Osteocyte (in vitro differentiated cells): ENCODE results near the gene SMYD4. TPM values are rescaled to one million over a fixed set of nuclear protein-coding genes. Genes with fewer than 3 reads are reported as not detected.

Source experiments
- DNase-seq: peaks from one replicate; pipeline ENCODE4 v3.0.0; 2021; ENCODE audit warnings: mixed read lengths; ENCODE audit not compliant: unreplicated experiment; ENCODE audit errors: extremely low spot score
- H3K27ac Mint-ChIP-seq: one replicate; pipeline ENCODE4 v1.8.0; 2021; ENCODE audit warnings: mild to moderate bottlenecking, mixed read lengths; ENCODE audit not compliant: unreplicated experiment
- H3K27me3 Mint-ChIP-seq: one replicate; pipeline ENCODE4 v1.8.0; 2021; ENCODE audit warnings: mixed read lengths; ENCODE audit not compliant: unreplicated experiment
- H3K36me3 Mint-ChIP-seq: one replicate; pipeline ENCODE4 v1.8.0; 2021; ENCODE audit warnings: mixed read lengths; ENCODE audit not compliant: unreplicated experiment
- H3K4me1 Mint-ChIP-seq: one replicate; pipeline ENCODE4 v1.8.0; 2021; ENCODE audit warnings: mixed read lengths; ENCODE audit not compliant: unreplicated experiment
- H3K4me3 Mint-ChIP-seq: one replicate; pipeline ENCODE4 v1.8.0; 2021; ENCODE audit warnings: mild to moderate bottlenecking, moderate library complexity, mixed read lengths; ENCODE audit not compliant: unreplicated experiment
- H3K9me3 Mint-ChIP-seq: one replicate; pipeline ENCODE4 v1.8.0; 2021; ENCODE audit warnings: mixed read lengths; ENCODE audit not compliant: unreplicated experiment
- CTCF ChIP-seq: fragments of 200-600 bp; sonication (generic); IDR thresholded peaks from 2 replicates; pipeline ENCODE4 v1.5.0; 2021; ENCODE audit warnings: antibody characterized with exemption, mild to moderate bottlenecking, moderate library complexity
- total RNA-seq: library from RNA; stranded (reverse); gene quantifications from 2 replicates; pipeline ENCODE4 v1.2.1, GENCODE V29; 2021

Gene SMYD4
- total RNA-seq, 1 donor from 2014 or later: 11.2 TPM

DNA sequence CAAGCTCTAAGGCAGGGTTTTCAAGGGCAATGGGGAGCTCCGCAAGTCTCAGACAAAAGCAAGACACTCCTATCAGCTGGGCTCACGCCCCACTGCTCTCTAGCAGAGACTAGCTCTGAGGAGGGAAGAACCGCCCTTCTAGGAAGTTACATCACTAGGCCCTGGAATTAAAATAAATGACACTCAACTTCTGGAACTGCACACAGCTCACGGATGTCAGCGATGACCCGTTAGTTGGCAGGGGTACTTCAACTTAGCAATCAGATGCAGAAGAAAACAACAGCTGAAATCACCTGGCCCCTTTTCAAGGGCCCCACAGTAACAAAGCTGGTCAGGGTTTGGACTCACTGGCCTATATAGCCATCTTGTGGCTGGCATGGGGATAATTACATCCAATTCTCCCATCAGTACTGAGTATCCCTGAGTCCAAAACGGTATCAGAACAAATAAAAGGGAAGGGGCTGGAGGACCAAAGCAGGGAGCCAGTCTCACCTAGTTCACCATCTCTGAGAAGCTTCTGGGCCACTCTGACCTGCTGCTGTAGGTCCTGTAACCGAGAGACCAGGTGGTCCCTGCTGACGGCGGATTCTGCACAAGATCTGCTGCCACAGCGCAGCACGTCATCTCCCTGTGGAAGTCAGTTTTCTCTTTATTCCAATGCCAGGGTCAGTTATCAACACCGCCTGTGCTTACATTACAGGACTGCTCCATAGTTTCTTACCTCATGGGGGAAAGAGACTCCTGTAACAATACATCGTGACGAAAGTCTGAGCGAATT, 45.7 kb downstream of the SMYD4 start:
- peaks cover 63% of the 10 kb centered on the region for H3K4me1 Mint-ChIP-seq
- no peaks in the 10 kb centered on the region for H3K9me3 Mint-ChIP-seq
- H3K27me3 Mint-ChIP-seq: no peaks in the 10 kb centered on the region
- H3K27ac Mint-ChIP-seq: peak overlapping the region; percentile 67
- H3K36me3 Mint-ChIP-seq: peaks cover 32% of the 10 kb centered on the region
- no peak for DNase-seq
- peak; percentile 86 for TF ChIP-seq CTCF
- no peak overlapping the region for H3K4me3 Mint-ChIP-seq

- Mint-ChIP-seq H3K27ac (peak overlapping the region; percentile 67), H3K9me3 (no peaks in the 10 kb centered on the region), H3K4me3 (no peak overlapping the region)
Measured at GRCh38 chr17:1783271-1783670, 46.4 kb downstream of the SMYD4 start.

GRCh38 chr17:1782171-1782567, 47.5 kb downstream of the SMYD4 start:
- peaks cover 40% of the 10 kb centered on the region for H3K36me3 Mint-ChIP-seq
- no peak overlapping the region for H3K4me3 Mint-ChIP-seq
- DNase-seq: no peak
- peaks cover 62% of the 10 kb centered on the region for H3K4me1 Mint-ChIP-seq
- TF ChIP-seq CTCF: no peak
- no peak overlapping the region for H3K27ac Mint-ChIP-seq
- H3K27me3 Mint-ChIP-seq: no peaks in the 10 kb centered on the region
- H3K9me3 Mint-ChIP-seq: no peaks in the 10 kb centered on the region

More at GRCh38 chr17:1783271-1783670, 46.4 kb downstream of the SMYD4 start:
- TF ChIP-seq CTCF: no peak
- Mint-ChIP-seq H3K4me1 (peaks cover 68% of the 10 kb centered on the region), H3K36me3 (peaks cover 31% of the 10 kb centered on the region), H3K27me3 (no peaks in the 10 kb centered on the region)
- DNase-seq: no peak

GRCh38 chr17:1779571-1780131, 50.1 kb downstream of the SMYD4 start:
- Mint-ChIP-seq H3K4me1 (peaks cover 49% of the 10 kb centered on the region), H3K9me3 (no peaks in the 10 kb centered on the region), H3K27me3 (no peaks in the 10 kb centered on the region), H3K4me3 (peak overlapping the region; percentile 47), H3K36me3 (peaks cover 49% of the 10 kb centered on the region), H3K27ac (peak overlapping the region; percentile 94)
- TF ChIP-seq CTCF: no peak
- DNase-seq: no peak

DNA sequence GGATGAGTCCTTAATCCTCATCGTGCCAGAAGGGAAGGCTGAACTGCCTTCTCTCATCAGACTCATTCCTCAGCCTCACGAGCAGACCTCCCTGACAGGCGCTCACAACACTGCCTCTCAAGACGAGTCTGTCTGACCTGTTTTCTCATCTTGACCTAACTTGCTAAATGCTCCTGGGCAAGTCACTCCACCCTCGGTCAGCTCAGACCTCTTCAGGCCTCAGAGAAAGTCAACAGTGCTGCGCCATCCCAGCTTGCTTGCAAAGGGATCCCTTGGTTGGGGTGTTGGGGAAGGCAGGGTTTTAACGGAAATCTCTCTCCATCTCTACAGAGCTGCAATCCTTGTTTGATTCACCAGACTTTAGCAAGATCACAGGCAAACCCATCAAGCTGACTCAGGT, 52.8 kb downstream of the SMYD4 start:
- Mint-ChIP-seq H3K9me3 (no peaks in the 10 kb centered on the region), H3K4me1 (peaks cover 30% of the 10 kb centered on the region), H3K27me3 (no peaks in the 10 kb centered on the region), H3K36me3 (peaks cover 36% of the 10 kb centered on the region), H3K4me3 (no peak overlapping the region), H3K27ac (no peak overlapping the region)
- no peak for TF ChIP-seq CTCF
- no peak for DNase-seq
